ENCODE results near the gene RHOT2. TPM values are rescaled to one million over a fixed set of nuclear protein-coding genes. Genes with fewer than 3 reads are reported as not detected.

Gene RHOT2
- total and polyA plus RNA-seq, 2 experiments from 2014 or later = 129 to 163 TPM

DNA sequence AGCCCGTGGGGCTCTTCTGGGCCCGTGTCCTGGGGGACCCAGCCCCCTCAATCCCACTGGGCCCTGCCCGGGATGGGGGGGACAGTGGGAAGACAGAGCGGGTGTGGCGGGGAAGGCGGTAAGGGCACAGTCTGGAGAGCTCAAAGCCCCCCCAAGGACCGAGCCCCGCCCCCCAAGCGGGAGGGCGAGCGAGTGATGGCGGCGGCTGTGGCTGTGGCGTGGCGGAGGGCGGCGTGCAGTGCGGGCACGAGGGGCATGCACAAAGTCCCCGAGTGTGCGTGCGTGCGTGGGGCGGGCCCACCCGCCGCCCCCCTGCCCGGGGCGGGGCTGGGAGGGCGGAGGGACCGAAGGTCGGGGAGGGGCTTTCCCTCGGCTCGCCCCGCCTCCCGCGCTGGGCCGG is 25.8 kb downstream of the RHOT2 start:
- no peaks in the 10 kb centered on the region for H3K9me2 ChIP-seq (ENCODE audit: insufficient read depth)
- no peaks in the 10 kb centered on the region for H3K36me3 Mint-ChIP-seq (ENCODE audit: low read depth)
- no peak overlapping the region for H2AFZ ChIP-seq
- peak overlapping the region; percentile 68 for H3K4me3 ChIP-seq
- no peaks in the 10 kb centered on the region; the same call in 1 of the 3 replicates for H3K9me3 Mint-ChIP-seq
- H3K4me3 Mint-ChIP-seq = peak overlapping the region; percentile 62; the same call in 2 of the 3 replicates
- H3K79me2 ChIP-seq (replicated peaks; ENCODE audit: insufficient read depth) = no peaks in the 10 kb centered on the region; the same call in 1 of the 2 replicates
- H3K27ac ChIP-seq (ENCODE audit: low read depth) = no peak overlapping the region
- H3K4me1 Mint-ChIP-seq = peaks cover 3% of the 10 kb centered on the region; the same call in 2 of the 3 replicates
- peak overlapping the region; percentile 85 for H3K4me2 ChIP-seq
- TF ChIP-seq JUNB (IDR thresholded peaks at IDR 0.05; ENCODE audit: unreplicated experiment) (no peak), STAT1 (IDR thresholded peaks at IDR 0.05; ENCODE audit: unreplicated experiment) (no peak), CREB1 (CRISPR knock-in tag; IDR thresholded peaks at IDR 0.05; ENCODE audit: low read depth) (no peak), EZH2 (IDR thresholded peaks at IDR 0.05; ENCODE audit: low read depth, unreplicated experiment) (peak; percentile 14)
- TF ChIP-seq, protein P1, sequence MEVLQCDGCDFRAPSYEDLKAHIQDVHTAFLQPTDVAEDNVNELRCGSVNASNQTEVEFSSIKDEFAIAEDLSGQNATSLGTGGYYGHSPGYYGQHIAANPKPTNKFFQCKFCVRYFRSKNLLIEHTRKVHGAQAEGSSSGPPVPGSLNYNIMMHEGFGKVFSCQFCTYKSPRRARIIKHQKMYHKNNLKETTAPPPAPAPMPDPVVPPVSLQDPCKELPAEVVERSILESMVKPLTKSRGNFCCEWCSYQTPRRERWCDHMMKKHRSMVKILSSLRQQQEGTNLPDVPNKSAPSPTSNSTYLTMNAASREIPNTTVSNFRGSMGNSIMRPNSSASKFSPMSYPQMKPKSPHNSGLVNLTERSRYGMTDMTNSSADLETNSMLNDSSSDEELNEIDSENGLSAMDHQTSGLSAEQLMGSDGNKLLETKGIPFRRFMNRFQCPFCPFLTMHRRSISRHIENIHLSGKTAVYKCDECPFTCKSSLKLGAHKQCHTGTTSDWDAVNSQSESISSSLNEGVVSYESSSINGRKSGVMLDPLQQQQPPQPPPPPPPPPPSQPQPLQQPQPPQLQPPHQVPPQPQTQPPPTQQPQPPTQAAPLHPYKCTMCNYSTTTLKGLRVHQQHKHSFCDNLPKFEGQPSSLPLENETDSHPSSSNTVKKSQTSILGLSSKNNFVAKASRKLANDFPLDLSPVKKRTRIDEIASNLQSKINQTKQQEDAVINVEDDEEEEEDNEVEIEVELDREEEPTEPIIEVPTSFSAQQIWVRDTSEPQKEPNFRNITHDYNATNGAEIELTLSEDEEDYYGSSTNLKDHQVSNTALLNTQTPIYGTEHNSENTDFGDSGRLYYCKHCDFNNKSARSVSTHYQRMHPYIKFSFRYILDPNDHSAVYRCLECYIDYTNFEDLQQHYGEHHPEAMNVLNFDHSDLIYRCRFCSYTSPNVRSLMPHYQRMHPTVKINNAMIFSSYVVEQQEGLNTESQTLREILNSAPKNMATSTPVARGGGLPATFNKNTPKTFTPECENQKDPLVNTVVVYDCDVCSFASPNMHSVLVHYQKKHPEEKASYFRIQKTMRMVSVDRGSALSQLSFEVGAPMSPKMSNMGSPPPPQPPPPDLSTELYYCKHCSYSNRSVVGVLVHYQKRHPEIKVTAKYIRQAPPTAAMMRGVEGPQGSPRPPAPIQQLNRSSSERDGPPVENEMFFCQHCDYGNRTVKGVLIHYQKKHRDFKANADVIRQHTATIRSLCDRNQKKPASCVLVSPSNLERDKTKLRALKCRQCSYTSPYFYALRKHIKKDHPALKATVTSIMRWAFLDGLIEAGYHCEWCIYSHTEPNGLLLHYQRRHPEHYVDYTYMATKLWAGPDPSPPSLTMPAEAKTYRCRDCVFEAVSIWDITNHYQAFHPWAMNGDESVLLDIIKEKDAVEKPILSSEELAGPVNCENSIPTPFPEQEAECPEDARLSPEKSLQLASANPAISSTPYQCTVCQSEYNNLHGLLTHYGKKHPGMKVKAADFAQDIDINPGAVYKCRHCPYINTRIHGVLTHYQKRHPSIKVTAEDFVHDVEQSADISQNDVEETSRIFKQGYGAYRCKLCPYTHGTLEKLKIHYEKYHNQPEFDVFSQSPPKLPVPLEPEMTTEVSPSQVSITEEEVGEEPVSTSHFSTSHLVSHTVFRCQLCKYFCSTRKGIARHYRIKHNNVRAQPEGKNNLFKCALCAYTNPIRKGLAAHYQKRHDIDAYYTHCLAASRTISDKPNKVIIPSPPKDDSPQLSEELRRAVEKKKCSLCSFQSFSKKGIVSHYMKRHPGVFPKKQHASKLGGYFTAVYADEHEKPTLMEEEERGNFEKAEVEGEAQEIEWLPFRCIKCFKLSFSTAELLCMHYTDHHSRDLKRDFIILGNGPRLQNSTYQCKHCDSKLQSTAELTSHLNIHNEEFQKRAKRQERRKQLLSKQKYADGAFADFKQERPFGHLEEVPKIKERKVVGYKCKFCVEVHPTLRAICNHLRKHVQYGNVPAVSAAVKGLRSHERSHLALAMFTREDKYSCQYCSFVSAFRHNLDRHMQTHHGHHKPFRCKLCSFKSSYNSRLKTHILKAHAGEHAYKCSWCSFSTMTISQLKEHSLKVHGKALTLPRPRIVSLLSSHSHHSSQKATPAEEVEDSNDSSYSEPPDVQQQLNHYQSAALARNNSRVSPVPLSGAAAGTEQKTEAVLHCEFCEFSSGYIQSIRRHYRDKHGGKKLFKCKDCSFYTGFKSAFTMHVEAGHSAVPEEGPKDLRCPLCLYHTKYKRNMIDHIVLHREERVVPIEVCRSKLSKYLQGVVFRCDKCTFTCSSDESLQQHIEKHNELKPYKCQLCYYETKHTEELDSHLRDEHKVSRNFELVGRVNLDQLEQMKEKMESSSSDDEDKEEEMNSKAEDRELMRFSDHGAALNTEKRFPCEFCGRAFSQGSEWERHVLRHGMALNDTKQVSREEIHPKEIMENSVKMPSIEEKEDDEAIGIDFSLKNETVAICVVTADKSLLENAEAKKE (CRISPR knock-in tag; IDR thresholded peaks at IDR 0.05) = no peak
- 0 out of 2 replicates have a peak, but pooled peaks cover 3% of the 10 kb centered on the region for H3F3A ChIP-seq (replicated peaks; ENCODE audit: low read depth)
- no peaks in the 10 kb centered on the region for H3K36me3 ChIP-seq (ENCODE audit: insufficient read depth)
- H3K4me1 ChIP-seq (ENCODE audit: insufficient read depth) = no peaks in the 10 kb centered on the region; the same call in 1 of the 2 replicates
- H3K27ac Mint-ChIP-seq = no peak overlapping the region
- DNase-seq (ENCODE audit: low spot score) (no peak), ATAC-seq (peak; percentile 1; the same call in 2 of the 3 replicates)
- peaks cover 51% of the 10 kb centered on the region for H3K27me3 Mint-ChIP-seq (ENCODE audit: insufficient read depth, low read depth, poor library complexity)
- H3K27me3 ChIP-seq (ENCODE audit: insufficient read depth) = peaks cover 68% of the 10 kb centered on the region
- H4K20me1 ChIP-seq (replicated peaks; ENCODE audit: insufficient read depth) = no peaks in the 10 kb centered on the region; the same call in 1 of the 2 replicates
